Bladder microvascular endothelial cell (primary cell): ENCODE data around the gene MLLT3. TPM values are rescaled to one million over a fixed set of nuclear protein-coding genes. Genes with fewer than 3 reads are reported as not detected.

Experiments
- total RNA-seq: library from RNA; depleted of rRNA; stranded (reverse); fragments of >200 nt; gene quantifications from 2 replicates; pipeline ENCODE4 v1.2.3, GENCODE V29; 2014

MLLT3 gene
- total RNA-seq = 8.1 and 9.6 TPM in 2 replicates

GRCh38 chr9:20622330-20623020 is at the start of gene MLLT3:
TSS of gene MLLT3 (minus strand) at chr9:20622499.

Other genes starting within 250 kb of the MLLT3 start
- gene FOCAD, start 61.8 kb upstream of the MLLT3 start, total RNA-seq = 58.8 and 88.6 TPM in 2 replicates